HG03575 (cell line): Measurements from ENCODE around the gene SULT2B1.

Experiments used
- ATAC-seq: cut with Tn5 transposase; IDR thresholded peaks from one replicate; pipeline ENCODE4 v1.9.1; 2021; ENCODE audit not compliant: unreplicated experiment, insufficient number of reproducible peaks, low FRiP score; ENCODE audit errors: extremely low read depth

Gene SULT2B1

DNA sequence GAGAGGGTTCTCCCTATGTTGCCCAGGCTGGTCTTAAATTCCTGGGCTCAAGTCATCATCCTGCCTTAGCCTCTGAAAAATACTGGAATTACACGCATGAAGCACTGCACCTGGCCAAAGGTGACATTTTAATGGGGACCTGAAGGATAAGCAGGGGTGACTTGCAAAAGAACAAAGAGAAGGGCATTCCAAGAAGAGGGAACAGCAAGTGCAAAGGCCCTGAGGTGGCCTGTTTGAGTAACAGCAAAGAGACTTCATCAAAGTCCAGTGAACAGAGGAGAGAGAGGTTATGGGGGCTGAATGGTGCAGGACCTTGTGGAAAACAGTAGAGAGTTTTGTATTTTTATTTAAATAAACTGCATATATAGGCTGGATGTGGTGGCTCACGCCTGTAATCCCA lies 89.9 kb downstream of the SULT2B1 start:
- no peak for ATAC-seq

GRCh38 chr19:48642862-48643261 lies 90.9 kb downstream of the SULT2B1 start:
- ATAC-seq, result no peak

DNA sequence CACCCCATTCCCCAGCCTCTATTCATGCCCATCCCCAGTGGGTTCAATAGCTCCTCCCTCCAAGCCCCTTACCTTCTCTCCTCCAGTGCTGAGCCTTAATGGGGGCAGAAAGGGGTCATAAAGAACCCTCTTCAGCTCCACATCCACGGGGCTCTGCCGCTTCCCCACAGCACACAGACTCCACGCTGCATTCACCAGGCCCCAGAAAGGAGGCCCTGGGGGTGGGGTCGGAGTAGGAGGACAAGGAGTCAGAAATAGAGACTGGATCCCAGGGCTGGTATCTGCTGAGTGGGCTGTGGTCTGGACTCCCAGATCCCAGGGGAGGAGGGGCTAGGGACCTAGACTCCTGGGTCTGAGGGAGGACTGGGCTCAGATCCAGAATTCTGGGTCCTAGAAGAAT lies 92.4 kb downstream of the SULT2B1 start:
- ATAC-seq, result no peak

- no peak for ATAC-seq
These were observed 93.1 kb downstream of the SULT2B1 start for GRCh38 chr19:48644839-48645619.

DNA sequence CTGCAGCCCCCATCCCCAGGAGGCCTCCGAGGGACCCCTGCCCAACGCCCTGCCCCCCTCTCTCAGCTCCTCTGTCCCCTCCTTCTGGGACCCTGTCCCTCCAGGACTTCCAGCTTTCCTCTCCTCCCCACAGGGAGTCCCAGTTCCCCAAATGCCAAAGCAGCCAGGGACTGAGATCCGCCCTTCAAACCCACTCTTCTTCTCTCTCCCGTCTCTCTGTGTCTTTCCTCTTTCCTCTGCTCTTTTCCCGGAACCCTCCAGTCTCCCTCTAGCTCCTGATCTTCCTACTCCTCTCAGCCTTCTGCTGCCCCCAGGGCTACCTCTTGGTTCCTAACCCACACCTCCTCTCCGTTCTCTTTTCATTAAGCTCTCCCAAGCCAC lies 93.6 kb downstream of the SULT2B1 start:
- ATAC-seq, result no peak

DNA sequence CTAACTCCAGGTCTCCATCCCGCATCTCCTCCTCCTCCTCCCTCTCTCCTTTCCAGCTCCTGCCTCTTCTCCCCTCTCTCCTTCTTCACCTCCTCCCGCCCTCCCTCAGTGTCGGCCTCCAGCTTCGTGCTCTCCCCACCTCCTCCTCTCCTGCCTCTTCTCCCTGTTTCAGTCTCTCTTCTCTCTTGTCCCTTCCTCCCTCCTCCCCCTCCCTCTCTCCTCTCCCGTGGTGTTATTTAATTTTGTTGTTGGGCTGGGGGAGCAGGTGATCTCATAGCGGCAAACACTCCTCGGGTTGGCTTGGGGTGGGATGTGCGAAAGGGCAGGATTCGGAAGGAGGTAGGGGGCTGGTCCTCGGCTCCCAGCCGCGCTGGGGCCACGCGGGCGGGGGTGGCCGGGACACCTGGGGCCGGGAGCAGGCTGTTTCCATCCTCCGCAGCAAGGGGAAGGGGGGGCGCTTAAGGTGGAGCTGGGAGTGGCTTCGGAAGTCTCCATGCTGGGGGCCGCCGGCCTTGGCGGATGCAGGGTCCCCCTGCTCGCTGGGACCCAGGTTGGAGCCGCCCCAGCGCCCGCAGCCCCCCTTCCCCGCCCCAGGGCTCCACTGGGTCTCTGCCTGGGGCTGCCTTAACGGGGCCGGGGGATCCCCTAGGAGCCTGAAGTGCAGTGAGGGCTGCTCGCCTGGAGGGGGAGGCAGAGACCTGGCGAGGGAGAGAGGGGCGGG lies 94.2 kb downstream of the SULT2B1 start, which contains the start of gene CA11:
Gene CA11, minus strand, starts transcription at position 187 of the 721 bp plus-strand sequence. CDS start 555 bp downstream, outside the sequence.
- ATAC-seq, result no peak

DNA sequence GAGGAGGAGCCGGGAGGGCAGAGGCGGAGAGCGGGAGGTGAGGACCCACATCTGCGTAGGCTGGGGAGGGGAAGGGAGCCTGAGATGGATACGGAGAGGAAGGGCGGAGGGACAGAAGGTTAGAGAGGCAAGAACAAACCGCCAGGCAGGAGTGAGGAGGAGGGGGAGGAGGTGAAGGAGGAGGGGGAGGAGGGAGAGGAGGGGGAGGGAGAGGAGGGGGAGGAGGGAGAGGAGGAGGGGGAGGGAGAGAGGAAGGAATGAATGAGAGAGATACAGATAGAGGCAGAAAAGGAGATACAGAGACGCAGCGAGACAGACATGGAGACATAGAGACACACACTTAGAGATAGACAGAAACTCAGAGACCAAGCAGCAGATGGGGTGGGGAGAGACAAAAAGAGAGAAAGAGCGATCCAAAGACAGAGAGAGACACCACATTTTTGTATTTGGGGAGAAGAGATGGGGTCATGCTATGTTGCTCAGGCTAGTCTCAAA lies 94.8 kb downstream of the SULT2B1 start:
- ATAC-seq, result no peak

- no peak for ATAC-seq
These were observed 96.2 kb downstream of the SULT2B1 start for GRCh38 chr19:48648134-48648533.
